Natural killer cell (primary cell): ENCODE data around the gene TBCB. TPM values are rescaled to one million over a fixed set of nuclear protein-coding genes. Genes with fewer than 3 reads are reported as not detected.

ENCODE experiments used
- ATAC-seq, 3 donors: fragments of 150-1000 bp in 2 of 3; fragments of 200-7000 bp in 1 of 3; cut with Tn5 transposase; 1 replicate in 1 of 3; 2 replicates in 2 of 3; pipeline ENCODE4 v1.10.0; 2021; ENCODE audit warnings: mild to moderate bottlenecking in 2 of 3, moderate library complexity in 2 of 3
- DNase-seq, 2 donors: peaks; one replicate each; pipeline versions ENCODE4 v3.0.0 to v3.0.0-alpha.2; 2013 to 2021; ENCODE audit warnings: mixed read lengths in 1 of 2
- H3K27ac ChIP-seq: one replicate; pipeline ENCODE4 v1.5.1; 2013; ENCODE audit warnings: mild to moderate bottlenecking, low read length
- H3K27me3 ChIP-seq: one replicate; pipeline ENCODE4 v1.6.1; 2013; ENCODE audit warnings: low read length; ENCODE audit not compliant: control insufficient read depth, insufficient read depth
- H3K36me3 ChIP-seq: one replicate; pipeline ENCODE4 v1.6.1; 2013; ENCODE audit warnings: low read length; ENCODE audit not compliant: control insufficient read depth, insufficient read depth
- H3K4me1 ChIP-seq: one replicate; pipeline ENCODE4 v1.6.1; 2013; ENCODE audit warnings: low read length; ENCODE audit not compliant: control insufficient read depth, insufficient read depth
- H3K4me3 ChIP-seq: one replicate; pipeline ENCODE4 v1.5.1; 2013; ENCODE audit warnings: low read length
- H3K9me3 ChIP-seq: one replicate; pipeline ENCODE4 v1.6.1; 2013; ENCODE audit warnings: low read length; ENCODE audit not compliant: control insufficient read depth, insufficient read depth
- H3K27ac Mint-ChIP-seq, 2 donors: one replicate each; pipeline ENCODE4 v1.8.0; 2022; ENCODE audit warnings: mild to moderate bottlenecking in 2 of 2, mixed read lengths in 2 of 2, moderate library complexity in 1 of 2
- H3K27me3 Mint-ChIP-seq, 2 donors: one replicate each; pipeline ENCODE4 v1.8.0; 2022; ENCODE audit warnings: low read depth in 2 of 2, mixed read lengths in 2 of 2
- H3K36me3 Mint-ChIP-seq: one replicate; pipeline ENCODE4 v1.8.0; 2022; ENCODE audit warnings: mixed read lengths
- H3K4me1 Mint-ChIP-seq, 2 donors: one replicate each; pipeline ENCODE4 v1.8.0; 2022; ENCODE audit warnings: mixed read lengths in 2 of 2
- H3K4me3 Mint-ChIP-seq: one replicate; pipeline ENCODE4 v1.8.0; 2022; ENCODE audit warnings: mild to moderate bottlenecking, moderate library complexity, mixed read lengths
- H3K9me3 Mint-ChIP-seq, 2 donors: one replicate each; pipeline ENCODE4 v1.8.0; 2022; ENCODE audit warnings: mixed read lengths in 2 of 2
- WGBS: methylation state at CpG from one replicate; pipeline ENCODE4 v1.1.7; 2013; ENCODE audit warnings: missing lambda C conversion rate; ENCODE audit not compliant: insufficient coverage; 5-methylcytosine and 5-hydroxymethylcytosine counted together
- intact Hi-C: fragments of 100-400 bp; cut with micrococcal nuclease; formaldehyde crosslinking; loops from one replicate; pipeline ENCODE4 v1.14.2; 2022
- total RNA-seq, 4 donors: library from RNA; stranded (reverse); fragments of 120-200 nt in 1 of 4; gene quantifications; one replicate each; pipeline versions ENCODE4 v1.2.3 to v1.2.4, GENCODE V29; 2013 to 2022
- TF ChIP-seq, protein P1 (sequence below): fragments of 200-600 bp; IDR thresholded peaks from one replicate; pipeline ENCODE4 v1.8.0; 2022; ENCODE audit warnings: antibody characterized with exemption

Gene TBCB
- total RNA-seq, 3 donors from 2014 or later (not counting 1 experiment from before 2014, with no cell fraction given): 153 to 180 (median 175) TPM

DNA sequence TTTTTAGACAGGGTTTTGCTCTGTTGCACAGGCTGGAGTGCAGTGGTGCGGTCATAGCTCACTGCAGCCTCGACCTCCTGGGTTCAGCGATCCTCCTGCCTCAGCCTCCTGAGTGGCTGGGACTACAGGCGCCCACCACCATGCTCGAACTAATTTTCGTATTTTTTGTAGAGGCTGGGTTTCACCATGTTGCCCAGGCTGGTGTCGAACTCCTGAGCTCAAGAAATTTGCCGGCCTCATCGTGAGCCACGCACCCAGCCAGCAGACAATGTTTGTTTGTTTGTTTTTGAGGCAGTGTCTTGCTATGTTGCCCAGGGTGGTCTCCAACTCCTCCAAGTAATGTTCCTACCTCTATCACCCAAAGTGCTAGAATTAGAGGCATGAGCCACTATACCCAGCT lies 37.9 kb downstream of the TBCB start:
- intact Hi-C loops: no loop called here
- Histone ChIP-seq H3K9me3 (no peaks in the 10 kb centered on the region), H3K27ac (no peak overlapping the region), H3K4me1 (peaks cover 5% of the 10 kb centered on the region), H3K36me3 (peaks cover 29% of the 10 kb centered on the region), H3K4me3 (no peak overlapping the region), H3K27me3 (no peaks in the 10 kb centered on the region)
- WGBS: 97% methylated on average over 10 of the region's 10 CpGs
- no peaks in the 10 kb centered on the region for H3K27me3 Mint-ChIP-seq
- TF ChIP-seq, protein P1, sequence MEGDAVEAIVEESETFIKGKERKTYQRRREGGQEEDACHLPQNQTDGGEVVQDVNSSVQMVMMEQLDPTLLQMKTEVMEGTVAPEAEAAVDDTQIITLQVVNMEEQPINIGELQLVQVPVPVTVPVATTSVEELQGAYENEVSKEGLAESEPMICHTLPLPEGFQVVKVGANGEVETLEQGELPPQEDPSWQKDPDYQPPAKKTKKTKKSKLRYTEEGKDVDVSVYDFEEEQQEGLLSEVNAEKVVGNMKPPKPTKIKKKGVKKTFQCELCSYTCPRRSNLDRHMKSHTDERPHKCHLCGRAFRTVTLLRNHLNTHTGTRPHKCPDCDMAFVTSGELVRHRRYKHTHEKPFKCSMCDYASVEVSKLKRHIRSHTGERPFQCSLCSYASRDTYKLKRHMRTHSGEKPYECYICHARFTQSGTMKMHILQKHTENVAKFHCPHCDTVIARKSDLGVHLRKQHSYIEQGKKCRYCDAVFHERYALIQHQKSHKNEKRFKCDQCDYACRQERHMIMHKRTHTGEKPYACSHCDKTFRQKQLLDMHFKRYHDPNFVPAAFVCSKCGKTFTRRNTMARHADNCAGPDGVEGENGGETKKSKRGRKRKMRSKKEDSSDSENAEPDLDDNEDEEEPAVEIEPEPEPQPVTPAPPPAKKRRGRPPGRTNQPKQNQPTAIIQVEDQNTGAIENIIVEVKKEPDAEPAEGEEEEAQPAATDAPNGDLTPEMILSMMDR: no peak
- no peak for ATAC-seq
- no peaks in the 10 kb centered on the region for H3K9me3 Mint-ChIP-seq
- H3K4me3 Mint-ChIP-seq: no peak overlapping the region
- H3K36me3 Mint-ChIP-seq: no peaks in the 10 kb centered on the region
- H3K27ac Mint-ChIP-seq: peak overlapping the region in 1 of 2 donors; percentile 66
- no peak for DNase-seq
- peaks cover 0 to 31% of the 10 kb centered on the region in 2 donors for H3K4me1 Mint-ChIP-seq

DNA sequence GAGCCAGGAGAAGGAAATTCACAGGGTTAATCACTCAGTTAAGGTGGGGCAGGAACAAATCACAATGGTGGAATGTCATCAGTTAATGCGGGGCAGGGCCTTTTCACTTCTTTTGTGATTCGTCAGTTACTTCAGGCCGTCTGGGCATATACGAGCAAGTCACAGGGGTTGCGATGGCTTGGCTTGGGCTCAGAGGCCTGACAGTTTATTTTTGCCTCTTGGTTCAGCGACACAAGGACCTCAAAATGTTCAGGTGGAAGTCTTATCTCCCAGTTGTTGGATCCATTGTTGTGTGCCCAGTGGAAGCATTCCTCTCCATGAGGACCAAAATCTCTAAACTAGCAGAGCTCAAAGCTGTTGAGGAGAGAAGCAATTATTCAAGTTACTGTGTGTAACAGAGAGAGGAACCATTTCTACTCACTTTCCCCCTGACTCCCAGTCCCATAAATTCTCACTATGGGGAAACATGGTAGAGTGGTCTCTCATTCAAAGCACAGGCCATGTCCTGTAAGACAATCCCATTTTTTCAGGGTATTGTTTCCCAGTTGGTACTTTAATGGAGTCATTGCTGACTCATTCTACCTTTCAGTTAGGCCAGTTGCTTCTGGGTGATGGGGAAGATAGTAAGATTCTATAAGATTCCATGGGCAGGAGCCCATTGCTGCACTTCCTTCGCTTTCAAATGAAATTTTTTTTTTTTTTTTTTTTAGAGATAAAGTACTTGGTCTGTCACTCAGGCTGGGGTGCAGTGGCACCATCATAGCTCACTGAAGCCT lies 45.7 kb downstream of the TBCB start:
- peaks cover 0 to 5% of the 10 kb centered on the region in 2 donors for H3K4me1 Mint-ChIP-seq
- Histone ChIP-seq H3K36me3 (no peaks in the 10 kb centered on the region), H3K4me3 (no peak overlapping the region), H3K27me3 (no peaks in the 10 kb centered on the region), H3K4me1 (no peaks in the 10 kb centered on the region), H3K27ac (no peak overlapping the region), H3K9me3 (no peaks in the 10 kb centered on the region)
- H3K4me3 Mint-ChIP-seq: no peak overlapping the region
- intact Hi-C loops: no loop called here
- H3K27me3 Mint-ChIP-seq: no peaks in the 10 kb centered on the region
- DNase-seq (no peak), ATAC-seq (no peak)
- 98% methylated on average over 7 of the region's 7 CpGs for WGBS
- H3K36me3 Mint-ChIP-seq: no peaks in the 10 kb centered on the region
- TF ChIP-seq, protein P1: no peak
- H3K27ac Mint-ChIP-seq: no peak overlapping the region
- H3K9me3 Mint-ChIP-seq: no peaks in the 10 kb centered on the region

DNA sequence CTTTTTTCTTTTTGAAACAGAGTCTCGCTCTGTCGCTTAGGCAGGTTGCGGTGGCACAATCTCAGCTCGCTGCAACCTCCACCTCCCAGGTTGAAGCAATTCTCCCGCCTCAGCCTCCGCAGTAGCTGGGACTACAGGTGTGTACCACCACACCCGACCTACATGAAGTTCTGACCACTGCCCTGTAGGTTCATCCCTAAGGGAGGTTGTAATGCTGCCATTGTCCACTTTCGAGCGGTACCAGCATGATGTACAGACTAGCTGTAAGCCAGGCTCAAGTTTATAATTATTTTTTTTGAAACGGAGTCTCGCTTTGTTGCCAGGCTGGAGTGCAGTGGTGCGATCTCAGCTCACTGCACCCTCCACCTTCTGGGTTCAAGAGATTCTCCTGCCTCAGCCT lies 48.5 kb downstream of the TBCB start:
- ATAC-seq: no peak
- no peaks in the 10 kb centered on the region for H3K27me3 Mint-ChIP-seq
- 95% methylated on average over 12 of the region's 12 CpGs for WGBS
- no peaks in the 10 kb centered on the region for H3K4me1 Mint-ChIP-seq
- TF ChIP-seq, protein P1: no peak
- H3K27me3 ChIP-seq: no peaks in the 10 kb centered on the region
- H3K36me3 ChIP-seq: no peaks in the 10 kb centered on the region
- H3K9me3 ChIP-seq: no peaks in the 10 kb centered on the region
- no peak overlapping the region for H3K4me3 ChIP-seq
- H3K4me1 ChIP-seq: no peaks in the 10 kb centered on the region
- no peak overlapping the region for H3K27ac ChIP-seq
- DNase-seq: no peak
- H3K36me3 Mint-ChIP-seq: no peaks in the 10 kb centered on the region
- no peak overlapping the region for H3K27ac Mint-ChIP-seq
- H3K4me3 Mint-ChIP-seq: no peak overlapping the region
- no peaks in the 10 kb centered on the region for H3K9me3 Mint-ChIP-seq
- intact Hi-C loops: no loop called here
